NCI-H2029 (cell line): Measurements from ENCODE around the gene SAP30.
A peak's percentile ranks its signal among the peaks of the same experiment; 100 is the strongest.

ENCODE experiments used
- DNase-seq: peaks from one replicate; lab custom pipeline; 2025; lab: John Stamatoyannopoulos, UW

The SAP30 gene

DNA sequence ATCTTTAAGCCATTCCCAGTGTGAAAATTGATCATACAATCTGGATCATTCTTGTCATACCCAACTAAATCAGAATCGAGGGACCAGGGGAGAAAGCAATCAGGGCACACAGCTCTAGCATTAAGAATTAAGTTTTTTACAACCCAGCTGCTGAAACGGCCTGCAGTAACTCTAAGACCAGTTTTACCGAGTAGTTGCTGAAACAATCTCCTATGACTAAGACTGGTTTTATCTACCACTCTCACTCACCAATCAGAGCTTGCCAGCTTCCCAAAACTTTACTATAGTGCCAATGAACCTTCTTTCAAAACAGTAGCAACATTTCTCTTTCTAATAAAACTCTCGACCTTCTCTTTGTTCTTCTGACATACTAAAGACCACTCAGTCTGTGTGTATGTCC lies 2.8 kb upstream of the SAP30 start:
- no peak for DNase-seq

DNA sequence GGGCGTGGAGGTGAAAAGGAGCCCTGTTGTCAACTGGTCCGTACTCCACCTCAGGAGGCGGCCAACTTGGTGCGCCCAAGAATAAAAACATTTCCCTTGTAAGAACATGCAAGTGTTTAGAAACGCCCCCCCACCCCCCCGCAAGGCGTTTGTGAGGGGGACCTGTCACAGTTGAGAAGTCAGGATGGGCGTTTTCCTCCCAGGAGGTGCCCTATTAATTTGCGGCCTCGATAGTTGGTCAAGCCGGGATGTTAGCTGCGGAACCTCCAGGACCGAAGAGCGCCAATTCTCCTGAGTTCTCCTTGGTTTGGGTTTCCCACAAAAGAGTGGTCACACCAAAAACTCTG lies 651 bp upstream of the SAP30 start:
- DNase-seq: no peak

DNA sequence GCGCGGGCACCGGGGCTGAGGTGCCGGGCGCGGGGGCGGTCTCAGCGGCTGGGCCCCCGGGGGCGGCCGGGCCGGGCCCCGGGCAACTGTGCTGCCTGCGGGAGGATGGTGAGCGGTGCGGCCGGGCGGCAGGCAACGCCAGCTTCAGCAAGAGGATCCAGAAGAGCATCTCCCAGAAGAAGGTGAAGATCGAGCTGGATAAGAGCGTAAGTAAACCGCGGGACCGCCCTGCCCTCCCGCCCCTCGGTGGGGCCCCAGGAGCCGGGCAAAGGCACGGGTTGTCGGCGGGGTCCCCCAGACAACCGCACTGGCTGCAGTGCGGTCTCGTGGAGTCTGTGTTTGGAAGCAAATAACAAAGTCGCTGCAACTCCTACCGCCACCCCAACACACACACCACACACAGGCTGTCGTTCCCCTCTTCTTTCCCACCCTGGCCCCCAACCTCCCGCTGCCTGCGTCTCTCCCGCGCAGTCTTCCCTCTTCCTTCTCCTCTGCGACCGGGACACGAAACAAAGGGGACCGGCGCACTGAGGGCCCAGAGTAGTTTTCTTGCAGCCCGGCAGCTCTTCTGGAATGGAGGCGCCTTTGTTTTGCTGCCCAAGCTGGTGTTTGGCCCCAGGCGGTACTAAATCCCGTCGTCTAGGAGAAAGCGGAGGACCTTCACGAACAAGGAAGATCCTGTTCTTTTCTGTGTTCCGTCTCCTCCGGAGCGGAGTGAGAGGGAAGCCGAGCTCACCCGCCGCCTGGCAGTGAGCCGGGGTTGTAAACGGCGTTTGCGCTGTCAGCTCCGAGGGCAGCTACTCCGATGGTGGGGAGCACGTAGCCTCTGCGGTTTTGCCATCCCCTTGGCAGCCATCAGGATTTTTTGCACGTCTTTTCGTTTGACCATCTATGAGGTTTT lies 788 bp downstream of the SAP30 start:
- DNase-seq: peak; percentile 52

- DNase-seq: no peak
Observed at GRCh38 chr4:173374588-173374987, 3.8 kb downstream of the SAP30 start.

DNA sequence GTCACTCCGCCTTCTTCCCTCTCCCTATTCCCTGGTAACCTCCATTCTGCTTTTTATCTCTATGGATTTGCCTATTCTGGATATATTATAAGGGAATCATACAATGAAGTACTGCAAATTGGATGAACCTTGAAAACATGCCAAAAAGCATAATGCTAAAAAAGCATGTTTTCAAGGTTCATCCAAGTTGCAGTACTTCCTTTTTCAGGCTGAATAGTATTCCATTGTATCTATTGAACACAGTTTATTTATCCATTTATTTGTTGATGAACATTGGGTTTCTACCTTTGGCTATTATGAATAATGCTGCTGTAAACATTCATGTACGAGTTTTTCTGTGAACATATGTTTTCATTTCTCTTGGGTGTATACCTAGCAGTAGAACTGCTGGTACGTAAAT lies 9.2 kb downstream of the SAP30 start:
- DNase-seq: no peak

DNA sequence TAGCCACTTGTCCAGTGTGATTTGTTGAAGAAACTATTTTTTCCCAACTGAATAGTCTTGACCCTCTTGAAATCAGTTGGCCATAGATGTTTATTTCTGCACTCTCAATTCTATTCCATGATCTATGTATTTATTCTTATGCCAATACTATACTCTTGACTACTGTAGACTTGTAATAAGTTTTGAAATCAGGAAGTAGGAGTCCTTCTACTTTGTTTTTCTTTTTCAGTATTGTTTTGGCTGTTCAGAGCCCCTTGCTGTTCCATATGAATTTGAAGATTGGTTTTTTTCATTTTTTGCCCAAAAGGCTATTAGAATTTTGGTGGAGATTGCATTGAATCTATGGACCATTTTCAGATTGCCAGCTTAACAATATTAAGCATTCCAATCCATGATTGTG lies 10.2 kb downstream of the SAP30 start:
- no peak for DNase-seq

- DNase-seq: no peak
Observed at GRCh38 chr4:173381610-173382009, 10.9 kb downstream of the SAP30 start.

DNA sequence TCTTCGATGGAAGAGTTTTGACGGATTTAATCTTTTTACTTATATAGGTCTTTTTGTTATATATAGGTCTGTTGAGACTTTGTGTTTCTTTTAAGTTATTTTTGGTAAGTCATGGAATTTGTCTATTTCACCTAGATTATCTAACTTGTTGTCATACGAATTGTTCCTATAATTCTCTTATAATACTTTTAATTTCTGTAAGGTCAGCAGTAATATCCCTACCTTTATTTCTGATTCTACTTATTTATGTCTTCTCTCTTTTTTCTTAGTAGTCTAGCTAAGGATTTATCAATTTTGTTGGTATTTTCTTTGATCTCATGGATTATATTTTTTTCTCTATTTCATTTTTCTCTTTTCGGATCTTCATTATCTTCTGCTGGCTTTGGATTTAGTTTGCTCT lies 11.6 kb downstream of the SAP30 start:
- no peak for DNase-seq

GRCh38 chr4:173386751-173387150 lies 16.0 kb downstream of the SAP30 start:
- DNase-seq: no peak

- DNase-seq: no peak
Observed at GRCh38 chr4:173391701-173392100, 20.9 kb downstream of the SAP30 start.

DNA sequence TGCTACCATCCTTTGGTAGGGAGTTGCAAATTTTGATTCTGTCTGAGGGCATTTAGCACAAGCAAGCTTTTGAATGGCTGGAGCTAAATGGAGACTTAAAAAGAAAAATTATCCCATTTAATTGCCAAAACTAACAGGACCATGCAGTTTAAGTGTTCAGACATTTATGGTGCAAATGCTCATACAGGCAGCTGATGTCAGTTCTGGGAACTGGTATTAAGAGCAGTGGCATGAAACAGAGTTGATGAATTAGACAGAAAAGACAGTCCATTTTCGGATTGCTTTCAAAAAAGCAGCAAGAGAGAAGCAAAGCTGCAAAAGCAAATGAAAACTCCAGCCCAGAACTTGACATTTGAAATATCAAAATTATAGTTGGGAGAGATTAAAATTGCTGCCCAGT lies 26.9 kb downstream of the SAP30 start:
- no peak for DNase-seq

DNA sequence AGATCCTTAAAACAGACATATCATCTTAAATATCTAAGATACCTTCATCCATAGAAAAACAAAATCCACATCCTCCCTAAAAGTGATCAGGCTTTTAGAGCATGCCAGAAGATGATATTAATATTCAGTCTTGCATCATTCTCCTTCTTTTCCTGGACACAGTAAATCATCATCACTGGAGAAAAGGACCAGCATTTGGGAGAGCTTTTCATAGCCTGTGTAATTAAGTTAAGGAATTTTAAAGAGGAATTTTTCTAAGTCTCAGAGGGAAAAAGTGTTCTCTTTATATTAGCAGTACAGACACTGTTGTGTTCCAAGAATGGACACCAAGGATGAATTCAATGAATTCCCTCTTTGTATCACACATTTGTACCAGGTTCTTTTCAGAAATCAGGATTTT lies 27.5 kb downstream of the SAP30 start:
- DNase-seq: no peak

DNA sequence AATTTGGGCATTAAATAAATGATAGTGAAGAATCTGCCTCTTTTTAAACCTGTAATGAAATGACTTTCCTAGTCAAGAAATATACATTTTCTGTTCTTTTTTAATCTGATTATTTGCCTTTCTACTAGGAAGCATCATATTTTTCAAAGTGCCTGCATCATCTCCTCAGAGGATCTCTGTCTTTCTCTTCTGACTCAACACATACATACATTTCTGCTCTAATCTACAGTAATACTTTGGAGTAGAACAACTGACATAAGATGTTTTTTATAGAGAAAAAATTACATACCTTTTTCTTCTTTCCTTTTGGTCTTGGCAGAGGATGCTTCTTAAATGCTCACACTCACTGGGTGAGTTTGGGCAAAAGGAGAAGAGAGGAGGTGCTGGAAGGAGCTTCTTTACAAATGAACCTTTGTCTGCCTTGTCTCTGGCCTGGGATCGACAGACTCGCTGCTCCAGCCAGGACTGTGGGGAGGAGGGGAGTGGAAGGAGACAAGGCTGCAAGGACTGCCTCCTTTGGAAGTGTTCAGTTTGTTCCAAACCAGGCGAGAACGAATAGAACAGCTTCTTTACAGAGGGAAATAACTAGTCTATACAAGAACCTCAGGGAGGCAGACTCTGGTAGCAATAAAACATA lies 28.1 kb downstream of the SAP30 start, which contains the start of gene SCRG1:
Gene SCRG1, minus strand, starts transcription at position 338 of the 637 bp plus-strand sequence. CDS start 7,702 bp downstream, outside the sequence.
- DNase-seq: no peak

DNA sequence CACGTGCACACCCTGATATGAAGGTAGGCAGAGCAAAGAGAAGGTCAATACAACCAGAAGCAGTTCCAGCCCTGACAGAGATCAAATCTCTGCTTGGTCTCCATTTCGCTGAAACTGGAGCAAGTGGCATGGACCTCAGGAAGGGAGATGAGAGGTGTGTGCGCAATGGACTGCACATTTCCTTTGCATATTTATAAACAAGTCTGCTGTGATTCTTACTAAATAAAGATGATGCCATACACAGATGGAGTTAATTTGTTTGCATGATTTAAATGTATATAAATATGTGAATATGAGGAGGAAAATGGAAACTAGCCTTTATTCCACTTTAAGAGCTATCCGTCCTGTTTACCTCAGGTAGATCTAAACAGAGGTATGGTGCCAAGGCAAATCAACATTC lies 30.3 kb downstream of the SAP30 start:
- DNase-seq: no peak

- no peak for DNase-seq
Observed at GRCh38 chr4:173403051-173403450, 32.3 kb downstream of the SAP30 start.

- DNase-seq: no peak
Observed at GRCh38 chr4:173404296-173404865, 33.6 kb downstream of the SAP30 start.

GRCh38 chr4:173405840-173406606 lies 35.3 kb downstream of the SAP30 start:
- DNase-seq: no peak

GRCh38 chr4:173410079-173410478 lies 39.3 kb downstream of the SAP30 start:
- no peak for DNase-seq

DNA sequence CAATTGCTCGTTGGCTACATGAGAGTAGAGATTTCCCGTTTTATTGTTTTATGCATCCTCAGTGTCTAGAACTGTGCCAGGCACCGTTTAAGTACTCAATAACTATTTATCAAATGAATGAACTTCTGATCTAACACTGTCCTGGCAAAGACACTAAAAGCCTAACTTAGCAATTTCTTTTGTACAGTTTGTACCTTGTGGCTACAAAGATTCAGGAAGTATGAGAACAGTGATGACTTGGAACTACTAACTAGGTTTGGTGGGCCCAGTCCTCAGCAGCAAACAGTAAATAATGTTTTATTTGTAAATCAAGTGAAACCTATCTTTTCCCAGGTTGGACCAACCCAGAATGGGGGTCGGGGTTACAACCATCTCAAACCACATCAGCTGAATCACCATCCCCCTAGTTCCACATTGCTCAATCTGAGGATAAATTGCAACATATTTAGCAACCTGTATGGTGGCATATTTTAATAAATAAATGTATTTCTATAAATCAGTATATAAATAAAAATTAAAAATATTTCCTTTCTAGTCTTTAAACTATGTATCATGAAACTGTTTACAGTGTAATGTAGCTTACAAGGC lies 40.4 kb downstream of the SAP30 start:
- DNase-seq: no peak

DNA sequence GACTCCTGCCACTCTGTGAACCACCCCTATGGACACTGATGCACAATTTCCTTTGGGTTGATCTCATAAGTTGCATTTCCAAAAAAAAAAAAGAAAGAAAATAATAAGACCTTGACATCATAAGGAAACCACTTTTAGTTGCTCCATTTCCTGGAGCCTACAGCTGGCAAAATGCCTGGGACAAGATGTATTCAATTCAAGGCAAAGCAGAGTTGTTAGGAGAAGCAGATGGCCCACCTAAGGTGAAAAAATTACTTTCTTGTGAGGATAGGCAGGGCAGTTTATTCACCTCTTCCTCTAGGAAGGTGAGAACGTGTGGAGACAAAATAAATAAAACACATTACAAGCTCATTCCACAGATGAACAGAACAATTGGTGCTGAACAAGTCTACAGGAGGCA lies 42.3 kb downstream of the SAP30 start:
- DNase-seq: no peak

DNA sequence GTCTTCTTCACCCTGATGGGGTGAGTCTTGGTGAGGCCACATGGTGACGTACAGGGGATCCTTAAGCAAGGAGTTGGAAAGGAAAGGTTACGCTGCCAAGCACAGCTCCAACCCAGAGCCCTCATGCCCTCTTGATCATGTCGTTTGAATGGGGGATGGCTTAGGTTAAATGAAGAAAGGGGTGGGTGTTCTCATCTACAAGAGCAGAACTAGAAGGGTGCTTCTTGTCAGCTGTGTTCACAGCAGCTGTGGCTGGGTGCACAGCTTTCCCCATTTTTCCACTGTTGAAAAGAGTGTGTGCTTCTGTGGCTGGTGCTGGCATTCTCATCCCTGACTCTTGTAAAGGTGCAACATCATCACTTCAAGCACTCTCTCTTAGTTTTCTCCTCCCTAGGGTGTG lies 43.7 kb downstream of the SAP30 start:
- no peak for DNase-seq

- no peak for DNase-seq
Observed at GRCh38 chr4:173415092-173415491, 44.3 kb downstream of the SAP30 start.
